A549 (cell line): ENCODE measurements around the gene SYT13.

Source experiments
- ELK1 ChIP-seq: fragments of 150-350 bp; IDR thresholded peaks from 2 replicates; pipeline ENCODE4 v1.6.1; 2014; ENCODE audit warnings: low read depth, mild to moderate bottlenecking, low read length
- EP300 ChIP-seq, 2 experiments: fragments of >200 bp; sonication (Bioruptor Twin); formaldehyde crosslinking; IDR thresholded peaks; 2 replicates in 1 of 2; 3 replicates in 1 of 2; pipeline ENCODE4 v1.6.1; 2016 to 2017
- POLR2AphosphoS2 ChIP-seq: conservative IDR thresholded peaks from 2 replicates; pipeline ENCODE4 v1.6.1; 2012; ENCODE audit warnings: low read length, improper control_type of control experiment, inconsistent platforms
- RAD21 ChIP-seq, 2 experiments: fragments of >200 bp in 1 of 2; sonication (Bioruptor Twin) in 1 of 2; formaldehyde crosslinking in 1 of 2; IDR thresholded peaks in 1 of 2; conservative IDR thresholded peaks in 1 of 2; 2 replicates in 1 of 2; 3 replicates in 1 of 2; pipeline ENCODE4 v1.6.1; 2012 to 2018; ENCODE audit warnings: inconsistent platforms in 1 of 2
- RCOR1 ChIP-seq: fragments of 150-350 bp; IDR thresholded peaks from 2 replicates; pipeline ENCODE4 v1.6.1; 2014; ENCODE audit warnings: antibody characterized with exemption, low read length, low read depth
- ZNF302 ChIP-seq: fragments of 250-450 bp; sonication (Bioruptor Pico); IDR thresholded peaks from 2 replicates; pipeline ENCODE4 v1.9.0; 2021; ENCODE audit warnings: inconsistent platforms, mild to moderate bottlenecking, moderate library complexity
- ZSCAN20 ChIP-seq: fragments of 250-450 bp; sonication (Bioruptor Pico); IDR thresholded peaks from 2 replicates; pipeline ENCODE4 v1.8.0; 2022; ENCODE audit warnings: mild to moderate bottlenecking, moderate library complexity
- TF ChIP-seq, protein P1 (sequence below): fragments of >200 bp; sonication (Bioruptor Twin); formaldehyde crosslinking; IDR thresholded peaks from 3 replicates; pipeline ENCODE4 v1.5.1; 2016
- TF ChIP-seq, protein P2 (sequence below): fragments of 200-600 bp; sonication (generic); IDR thresholded peaks from 2 replicates; pipeline ENCODE4 v1.6.1; 2016; ENCODE audit warnings: antibody characterized with exemption, mild to moderate bottlenecking, moderate library complexity

DNA sequence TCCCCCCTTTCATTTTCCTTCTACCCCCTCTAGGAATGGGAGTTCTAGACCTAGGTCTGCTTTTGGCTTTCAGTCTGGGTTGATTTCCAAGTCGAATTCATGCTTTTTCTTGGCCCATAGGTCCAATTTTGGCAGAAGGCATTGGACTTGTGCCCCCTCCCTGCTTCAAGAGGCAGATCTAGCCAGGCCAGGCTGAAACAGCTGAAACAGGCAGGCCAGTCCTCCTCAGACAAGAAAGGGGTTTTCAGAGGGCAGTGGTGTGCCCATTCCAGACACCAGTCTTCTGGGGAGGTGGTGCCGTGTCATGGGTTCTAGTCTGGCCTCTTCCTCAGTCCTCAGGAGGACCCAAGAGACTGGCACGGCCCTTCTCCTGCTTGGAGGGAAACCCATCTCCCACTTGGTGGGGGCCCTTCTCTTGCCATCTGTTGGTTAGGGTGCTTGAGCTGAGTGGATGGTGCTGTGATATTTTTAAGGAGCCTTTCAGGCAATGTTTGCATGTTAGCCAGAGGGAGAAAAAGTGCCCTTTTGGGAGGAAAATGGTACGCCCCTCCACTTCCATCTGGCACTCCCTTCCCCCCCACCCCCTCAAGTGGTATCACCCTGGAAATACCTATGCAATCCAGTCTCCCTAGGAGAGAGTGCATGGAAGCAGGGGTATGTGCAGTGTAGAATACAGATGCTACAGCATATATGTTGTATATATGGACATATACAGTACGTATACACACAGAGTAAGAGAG, 53.6 kb downstream of the SYT13 start:
- TF ChIP-seq RAD21 (conservative IDR thresholded peaks at IDR 0.05 in 1 of 2, IDR thresholded peaks at IDR 0.05 in 1 of 2) (no peak), RCOR1 (no peak), POLR2AphosphoS2 (no peak), ZNF302 (CRISPR knock-in tag) (no peak), ELK1 (no peak), EP300 (IDR thresholded peaks at IDR 0.05) (no peak), ZSCAN20 (CRISPR knock-in tag) (no peak)
- TF ChIP-seq, protein P1, sequence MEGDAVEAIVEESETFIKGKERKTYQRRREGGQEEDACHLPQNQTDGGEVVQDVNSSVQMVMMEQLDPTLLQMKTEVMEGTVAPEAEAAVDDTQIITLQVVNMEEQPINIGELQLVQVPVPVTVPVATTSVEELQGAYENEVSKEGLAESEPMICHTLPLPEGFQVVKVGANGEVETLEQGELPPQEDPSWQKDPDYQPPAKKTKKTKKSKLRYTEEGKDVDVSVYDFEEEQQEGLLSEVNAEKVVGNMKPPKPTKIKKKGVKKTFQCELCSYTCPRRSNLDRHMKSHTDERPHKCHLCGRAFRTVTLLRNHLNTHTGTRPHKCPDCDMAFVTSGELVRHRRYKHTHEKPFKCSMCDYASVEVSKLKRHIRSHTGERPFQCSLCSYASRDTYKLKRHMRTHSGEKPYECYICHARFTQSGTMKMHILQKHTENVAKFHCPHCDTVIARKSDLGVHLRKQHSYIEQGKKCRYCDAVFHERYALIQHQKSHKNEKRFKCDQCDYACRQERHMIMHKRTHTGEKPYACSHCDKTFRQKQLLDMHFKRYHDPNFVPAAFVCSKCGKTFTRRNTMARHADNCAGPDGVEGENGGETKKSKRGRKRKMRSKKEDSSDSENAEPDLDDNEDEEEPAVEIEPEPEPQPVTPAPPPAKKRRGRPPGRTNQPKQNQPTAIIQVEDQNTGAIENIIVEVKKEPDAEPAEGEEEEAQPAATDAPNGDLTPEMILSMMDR: no peak
- TF ChIP-seq, protein P2, sequence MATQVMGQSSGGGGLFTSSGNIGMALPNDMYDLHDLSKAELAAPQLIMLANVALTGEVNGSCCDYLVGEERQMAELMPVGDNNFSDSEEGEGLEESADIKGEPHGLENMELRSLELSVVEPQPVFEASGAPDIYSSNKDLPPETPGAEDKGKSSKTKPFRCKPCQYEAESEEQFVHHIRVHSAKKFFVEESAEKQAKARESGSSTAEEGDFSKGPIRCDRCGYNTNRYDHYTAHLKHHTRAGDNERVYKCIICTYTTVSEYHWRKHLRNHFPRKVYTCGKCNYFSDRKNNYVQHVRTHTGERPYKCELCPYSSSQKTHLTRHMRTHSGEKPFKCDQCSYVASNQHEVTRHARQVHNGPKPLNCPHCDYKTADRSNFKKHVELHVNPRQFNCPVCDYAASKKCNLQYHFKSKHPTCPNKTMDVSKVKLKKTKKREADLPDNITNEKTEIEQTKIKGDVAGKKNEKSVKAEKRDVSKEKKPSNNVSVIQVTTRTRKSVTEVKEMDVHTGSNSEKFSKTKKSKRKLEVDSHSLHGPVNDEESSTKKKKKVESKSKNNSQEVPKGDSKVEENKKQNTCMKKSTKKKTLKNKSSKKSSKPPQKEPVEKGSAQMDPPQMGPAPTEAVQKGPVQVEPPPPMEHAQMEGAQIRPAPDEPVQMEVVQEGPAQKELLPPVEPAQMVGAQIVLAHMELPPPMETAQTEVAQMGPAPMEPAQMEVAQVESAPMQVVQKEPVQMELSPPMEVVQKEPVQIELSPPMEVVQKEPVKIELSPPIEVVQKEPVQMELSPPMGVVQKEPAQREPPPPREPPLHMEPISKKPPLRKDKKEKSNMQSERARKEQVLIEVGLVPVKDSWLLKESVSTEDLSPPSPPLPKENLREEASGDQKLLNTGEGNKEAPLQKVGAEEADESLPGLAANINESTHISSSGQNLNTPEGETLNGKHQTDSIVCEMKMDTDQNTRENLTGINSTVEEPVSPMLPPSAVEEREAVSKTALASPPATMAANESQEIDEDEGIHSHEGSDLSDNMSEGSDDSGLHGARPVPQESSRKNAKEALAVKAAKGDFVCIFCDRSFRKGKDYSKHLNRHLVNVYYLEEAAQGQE: no peak
